ENCODE data around the gene RPS24. TPM values are rescaled to one million over a fixed set of nuclear protein-coding genes. Genes with fewer than 3 reads are reported as not detected.
A peak's percentile ranks its signal among the peaks of the same experiment; 100 is the strongest.

RPS24 gene
- total and polyA plus RNA-seq, 2 of the 13 experiments (the other 11 are each of a cell fraction or from before 2014, with no cell fraction given), result 2,690 to 3,319 TPM

DNA sequence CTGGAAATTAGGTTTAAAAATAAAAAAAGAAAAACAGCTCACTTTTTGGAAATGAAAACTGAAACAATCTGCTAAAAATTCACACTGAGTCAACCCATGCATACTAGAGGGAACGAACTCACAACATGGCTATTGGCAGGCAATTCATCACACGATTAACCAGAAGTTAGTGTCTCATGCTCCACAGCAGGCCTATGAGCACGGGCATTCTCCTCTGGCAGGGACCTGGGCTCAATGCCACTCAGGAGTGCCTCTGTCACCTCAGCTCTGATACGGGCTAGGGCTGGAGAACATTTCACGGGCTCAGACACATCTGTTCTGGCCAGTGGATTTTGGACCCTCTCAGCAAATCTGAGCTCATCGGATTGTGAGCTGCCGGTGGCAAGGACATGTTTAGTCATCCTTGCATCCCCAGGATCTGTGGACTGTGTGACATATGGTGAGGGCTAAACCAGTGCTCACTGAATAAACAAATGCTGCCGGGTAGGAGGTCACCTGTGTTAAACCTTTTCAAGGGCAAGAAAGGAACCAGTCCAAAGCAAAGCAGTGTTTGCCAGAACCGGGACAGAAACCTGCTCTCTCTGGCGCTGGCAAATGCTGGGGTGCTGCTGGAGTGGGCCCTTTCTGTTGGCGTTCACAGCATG, 44.5 kb upstream of the RPS24 start (continued):
- TF ChIP-seq, protein P1, sequence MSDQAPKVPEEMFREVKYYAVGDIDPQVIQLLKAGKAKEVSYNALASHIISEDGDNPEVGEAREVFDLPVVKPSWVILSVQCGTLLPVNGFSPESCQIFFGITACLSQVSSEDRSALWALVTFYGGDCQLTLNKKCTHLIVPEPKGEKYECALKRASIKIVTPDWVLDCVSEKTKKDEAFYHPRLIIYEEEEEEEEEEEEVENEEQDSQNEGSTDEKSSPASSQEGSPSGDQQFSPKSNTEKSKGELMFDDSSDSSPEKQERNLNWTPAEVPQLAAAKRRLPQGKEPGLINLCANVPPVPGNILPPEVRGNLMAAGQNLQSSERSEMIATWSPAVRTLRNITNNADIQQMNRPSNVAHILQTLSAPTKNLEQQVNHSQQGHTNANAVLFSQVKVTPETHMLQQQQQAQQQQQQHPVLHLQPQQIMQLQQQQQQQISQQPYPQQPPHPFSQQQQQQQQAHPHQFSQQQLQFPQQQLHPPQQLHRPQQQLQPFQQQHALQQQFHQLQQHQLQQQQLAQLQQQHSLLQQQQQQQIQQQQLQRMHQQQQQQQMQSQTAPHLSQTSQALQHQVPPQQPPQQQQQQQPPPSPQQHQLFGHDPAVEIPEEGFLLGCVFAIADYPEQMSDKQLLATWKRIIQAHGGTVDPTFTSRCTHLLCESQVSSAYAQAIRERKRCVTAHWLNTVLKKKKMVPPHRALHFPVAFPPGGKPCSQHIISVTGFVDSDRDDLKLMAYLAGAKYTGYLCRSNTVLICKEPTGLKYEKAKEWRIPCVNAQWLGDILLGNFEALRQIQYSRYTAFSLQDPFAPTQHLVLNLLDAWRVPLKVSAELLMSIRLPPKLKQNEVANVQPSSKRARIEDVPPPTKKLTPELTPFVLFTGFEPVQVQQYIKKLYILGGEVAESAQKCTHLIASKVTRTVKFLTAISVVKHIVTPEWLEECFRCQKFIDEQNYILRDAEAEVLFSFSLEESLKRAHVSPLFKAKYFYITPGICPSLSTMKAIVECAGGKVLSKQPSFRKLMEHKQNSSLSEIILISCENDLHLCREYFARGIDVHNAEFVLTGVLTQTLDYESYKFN (CRISPR knock-in tag; conservative IDR thresholded peaks at IDR 0.05), result peak; percentile 89
- TF ChIP-seq, protein P2, sequence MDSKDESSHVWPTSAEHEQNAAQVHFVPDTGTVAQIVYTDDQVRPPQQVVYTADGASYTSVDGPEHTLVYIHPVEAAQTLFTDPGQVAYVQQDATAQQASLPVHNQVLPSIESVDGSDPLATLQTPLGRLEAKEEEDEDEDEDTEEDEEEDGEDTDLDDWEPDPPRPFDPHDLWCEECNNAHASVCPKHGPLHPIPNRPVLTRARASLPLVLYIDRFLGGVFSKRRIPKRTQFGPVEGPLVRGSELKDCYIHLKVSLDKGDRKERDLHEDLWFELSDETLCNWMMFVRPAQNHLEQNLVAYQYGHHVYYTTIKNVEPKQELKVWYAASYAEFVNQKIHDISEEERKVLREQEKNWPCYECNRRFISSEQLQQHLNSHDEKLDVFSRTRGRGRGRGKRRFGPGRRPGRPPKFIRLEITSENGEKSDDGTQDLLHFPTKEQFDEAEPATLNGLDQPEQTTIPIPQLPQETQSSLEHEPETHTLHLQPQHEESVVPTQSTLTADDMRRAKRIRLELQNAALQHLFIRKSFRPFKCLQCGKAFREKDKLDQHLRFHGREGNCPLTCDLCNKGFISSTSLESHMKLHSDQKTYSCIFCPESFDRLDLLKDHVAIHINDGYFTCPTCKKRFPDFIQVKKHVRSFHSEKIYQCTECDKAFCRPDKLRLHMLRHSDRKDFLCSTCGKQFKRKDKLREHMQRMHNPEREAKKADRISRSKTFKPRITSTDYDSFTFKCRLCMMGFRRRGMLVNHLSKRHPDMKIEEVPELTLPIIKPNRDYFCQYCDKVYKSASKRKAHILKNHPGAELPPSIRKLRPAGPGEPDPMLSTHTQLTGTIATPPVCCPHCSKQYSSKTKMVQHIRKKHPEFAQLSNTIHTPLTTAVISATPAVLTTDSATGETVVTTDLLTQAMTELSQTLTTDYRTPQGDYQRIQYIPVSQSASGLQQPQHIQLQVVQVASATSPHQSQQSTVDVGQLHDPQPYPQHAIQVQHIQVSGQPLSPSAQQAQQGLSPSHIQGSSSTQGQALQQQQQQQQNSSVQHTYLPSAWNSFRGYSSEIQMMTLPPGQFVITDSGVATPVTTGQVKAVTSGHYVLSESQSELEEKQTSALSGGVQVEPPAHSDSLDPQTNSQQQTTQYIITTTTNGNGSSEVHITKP (CRISPR knock-in tag; IDR thresholded peaks at IDR 0.05; ENCODE audit: low read depth), result no peak
- no peak for TF ChIP-seq SRSF4 (IDR thresholded peaks at IDR 0.05; ENCODE audit: low read depth, low read length, poor library complexity, severe bottlenecking)
- TF ChIP-seq ZNF629 (CRISPR knock-in tag; conservative IDR thresholded peaks at IDR 0.05), result no peak
- TF ChIP-seq ZNF337 (CRISPR knock-in tag; IDR thresholded peaks at IDR 0.05; ENCODE audit: borderline replicate concordance, low read depth), result no peak
- no peak for TF ChIP-seq ZNF20 (CRISPR knock-in tag; IDR thresholded peaks at IDR 0.05)
- no peak for TF ChIP-seq FOXA1 (IDR thresholded peaks at IDR 0.05)
- TF ChIP-seq FOXA1 (CRISPR knock-in tag; IDR thresholded peaks at IDR 0.05), result peak; percentile 64
- TF ChIP-seq RXRB (CRISPR knock-in tag; IDR thresholded peaks at IDR 0.05; ENCODE audit: borderline replicate concordance), result peak; percentile 70; the same call in 1 of the 2 replicates
- no peak for TF ChIP-seq ZC3H4 (CRISPR knock-in tag; IDR thresholded peaks at IDR 0.05; ENCODE audit: borderline replicate concordance)
- TF ChIP-seq, protein P3, sequence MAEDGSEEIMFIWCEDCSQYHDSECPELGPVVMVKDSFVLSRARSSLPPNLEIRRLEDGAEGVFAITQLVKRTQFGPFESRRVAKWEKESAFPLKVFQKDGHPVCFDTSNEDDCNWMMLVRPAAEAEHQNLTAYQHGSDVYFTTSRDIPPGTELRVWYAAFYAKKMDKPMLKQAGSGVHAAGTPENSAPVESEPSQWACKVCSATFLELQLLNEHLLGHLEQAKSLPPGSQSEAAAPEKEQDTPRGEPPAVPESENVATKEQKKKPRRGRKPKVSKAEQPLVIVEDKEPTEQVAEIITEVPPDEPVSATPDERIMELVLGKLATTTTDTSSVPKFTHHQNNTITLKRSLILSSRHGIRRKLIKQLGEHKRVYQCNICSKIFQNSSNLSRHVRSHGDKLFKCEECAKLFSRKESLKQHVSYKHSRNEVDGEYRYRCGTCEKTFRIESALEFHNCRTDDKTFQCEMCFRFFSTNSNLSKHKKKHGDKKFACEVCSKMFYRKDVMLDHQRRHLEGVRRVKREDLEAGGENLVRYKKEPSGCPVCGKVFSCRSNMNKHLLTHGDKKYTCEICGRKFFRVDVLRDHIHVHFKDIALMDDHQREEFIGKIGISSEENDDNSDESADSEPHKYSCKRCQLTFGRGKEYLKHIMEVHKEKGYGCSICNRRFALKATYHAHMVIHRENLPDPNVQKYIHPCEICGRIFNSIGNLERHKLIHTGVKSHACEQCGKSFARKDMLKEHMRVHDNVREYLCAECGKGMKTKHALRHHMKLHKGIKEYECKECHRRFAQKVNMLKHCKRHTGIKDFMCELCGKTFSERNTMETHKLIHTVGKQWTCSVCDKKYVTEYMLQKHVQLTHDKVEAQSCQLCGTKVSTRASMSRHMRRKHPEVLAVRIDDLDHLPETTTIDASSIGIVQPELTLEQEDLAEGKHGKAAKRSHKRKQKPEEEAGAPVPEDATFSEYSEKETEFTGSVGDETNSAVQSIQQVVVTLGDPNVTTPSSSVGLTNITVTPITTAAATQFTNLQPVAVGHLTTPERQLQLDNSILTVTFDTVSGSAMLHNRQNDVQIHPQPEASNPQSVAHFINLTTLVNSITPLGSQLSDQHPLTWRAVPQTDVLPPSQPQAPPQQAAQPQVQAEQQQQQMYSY (CRISPR knock-in tag; IDR thresholded peaks at IDR 0.05), result no peak
- no peak for TF ChIP-seq SYNCRIP (IDR thresholded peaks at IDR 0.05; ENCODE audit: insufficient read depth, low read depth, low read length)
- TF ChIP-seq NFYC (CRISPR knock-in tag; IDR thresholded peaks at IDR 0.05), result no peak
- TF ChIP-seq, protein P4, sequence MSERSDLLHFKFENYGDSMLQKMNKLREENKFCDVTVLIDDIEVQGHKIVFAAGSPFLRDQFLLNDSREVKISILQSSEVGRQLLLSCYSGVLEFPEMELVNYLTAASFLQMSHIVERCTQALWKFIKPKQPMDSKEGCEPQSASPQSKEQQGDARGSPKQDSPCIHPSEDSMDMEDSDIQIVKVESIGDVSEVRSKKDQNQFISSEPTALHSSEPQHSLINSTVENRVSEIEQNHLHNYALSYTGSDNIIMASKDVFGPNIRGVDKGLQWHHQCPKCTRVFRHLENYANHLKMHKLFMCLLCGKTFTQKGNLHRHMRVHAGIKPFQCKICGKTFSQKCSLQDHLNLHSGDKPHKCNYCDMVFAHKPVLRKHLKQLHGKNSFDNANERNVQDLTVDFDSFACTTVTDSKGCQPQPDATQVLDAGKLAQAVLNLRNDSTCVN (CRISPR knock-in tag; IDR thresholded peaks at IDR 0.05; ENCODE audit: borderline replicate concordance), result no peak

Data from HepG2 (cell line).